ENCODE results near the gene LOC128125822.
A peak's percentile ranks its signal among the peaks of the same experiment; 100 is the strongest.

LOC128125822 gene

DNA sequence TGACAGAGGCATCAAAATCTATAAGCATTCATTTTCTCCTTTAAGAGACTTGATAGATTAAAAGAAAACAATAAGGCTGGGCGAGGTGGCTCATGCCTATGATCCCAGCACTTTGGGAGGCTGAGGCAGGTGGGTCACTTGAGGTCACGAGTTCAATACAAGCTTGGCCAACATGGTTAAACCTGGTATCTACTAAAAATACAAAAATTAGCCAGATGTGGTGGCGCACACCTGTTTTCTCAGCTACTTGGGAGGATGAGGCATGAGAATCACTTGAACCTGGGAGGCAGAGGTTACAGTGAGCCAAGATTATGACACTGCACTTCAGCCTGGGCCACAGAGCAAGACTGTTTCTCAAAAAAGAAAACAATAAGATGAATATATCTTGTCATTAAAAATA, 39.3 kb upstream of the LOC128125822 start:
- Histone ChIP-seq H3K9me3 (ENCODE audit: insufficient read depth, low read depth) (no peaks in the 10 kb centered on the region), H3K4me1 (replicated peaks; ENCODE audit: insufficient read depth) (peaks cover 33% of the 10 kb centered on the region), H3K9me2 (ENCODE audit: insufficient read depth) (no peaks in the 10 kb centered on the region), H3F3A (ENCODE audit: insufficient read depth, low read depth) (peaks cover 27% of the 10 kb centered on the region), H3K4me2 (no peak overlapping the region), H3K27me3 (ENCODE audit: insufficient read depth, low read depth) (no peaks in the 10 kb centered on the region), H3K36me3 (ENCODE audit: low read depth) (no peaks in the 10 kb centered on the region), H3K4me3 (no peak overlapping the region), H3K79me2 (ENCODE audit: low read depth) (no peaks in the 10 kb centered on the region), H2AFZ (no peak overlapping the region), H4K20me1 (ENCODE audit: insufficient read depth) (no peaks in the 10 kb centered on the region), H3K27ac (no peak overlapping the region)
- ChIA-PET CTCF (no interaction called here), POLR2A (ENCODE audit: unreplicated experiment) (no interaction called here)
- no TSS peak for BruUV-seq (replicated peaks)
- intact Hi-C loops (cut with micrococcal nuclease; ENCODE audit: unreplicated experiment), result no loop called here
- TF ChIP-seq, protein P1, sequence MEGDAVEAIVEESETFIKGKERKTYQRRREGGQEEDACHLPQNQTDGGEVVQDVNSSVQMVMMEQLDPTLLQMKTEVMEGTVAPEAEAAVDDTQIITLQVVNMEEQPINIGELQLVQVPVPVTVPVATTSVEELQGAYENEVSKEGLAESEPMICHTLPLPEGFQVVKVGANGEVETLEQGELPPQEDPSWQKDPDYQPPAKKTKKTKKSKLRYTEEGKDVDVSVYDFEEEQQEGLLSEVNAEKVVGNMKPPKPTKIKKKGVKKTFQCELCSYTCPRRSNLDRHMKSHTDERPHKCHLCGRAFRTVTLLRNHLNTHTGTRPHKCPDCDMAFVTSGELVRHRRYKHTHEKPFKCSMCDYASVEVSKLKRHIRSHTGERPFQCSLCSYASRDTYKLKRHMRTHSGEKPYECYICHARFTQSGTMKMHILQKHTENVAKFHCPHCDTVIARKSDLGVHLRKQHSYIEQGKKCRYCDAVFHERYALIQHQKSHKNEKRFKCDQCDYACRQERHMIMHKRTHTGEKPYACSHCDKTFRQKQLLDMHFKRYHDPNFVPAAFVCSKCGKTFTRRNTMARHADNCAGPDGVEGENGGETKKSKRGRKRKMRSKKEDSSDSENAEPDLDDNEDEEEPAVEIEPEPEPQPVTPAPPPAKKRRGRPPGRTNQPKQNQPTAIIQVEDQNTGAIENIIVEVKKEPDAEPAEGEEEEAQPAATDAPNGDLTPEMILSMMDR (conservative IDR thresholded peaks at IDR 0.05), result no peak
- no peak for TF ChIP-seq EZH2 (IDR thresholded peaks at IDR 0.05; ENCODE audit: low read depth)
- no peak for DNase-seq

DNA sequence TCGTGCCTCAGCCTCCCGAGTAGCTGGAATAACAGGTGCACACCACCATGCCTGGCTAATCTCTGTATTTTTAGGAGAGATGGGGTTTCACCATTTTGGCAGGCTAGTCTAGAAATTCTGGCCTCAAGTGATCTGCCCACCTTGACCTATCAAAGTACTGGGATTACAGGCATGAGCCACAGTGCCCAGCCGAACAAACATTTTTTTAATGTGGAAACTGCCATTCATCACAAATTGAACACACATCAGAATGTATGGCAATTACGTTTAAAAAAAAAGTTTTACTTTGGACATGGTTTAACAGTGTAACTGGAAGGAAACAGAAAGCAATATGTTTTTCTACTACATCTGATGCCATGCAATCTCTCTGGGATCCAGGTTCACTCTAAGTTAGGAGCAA, 38.3 kb upstream of the LOC128125822 start:
- H3K4me3 ChIP-seq, result no peak overlapping the region
- no peaks in the 10 kb centered on the region for H3K79me2 ChIP-seq (ENCODE audit: low read depth)
- no peaks in the 10 kb centered on the region for H3K9me3 ChIP-seq (ENCODE audit: insufficient read depth, low read depth)
- peaks cover 35% of the 10 kb centered on the region for H3K4me1 ChIP-seq (replicated peaks; ENCODE audit: insufficient read depth)
- H3K9me2 ChIP-seq (ENCODE audit: insufficient read depth), result no peaks in the 10 kb centered on the region
- POLR2A ChIA-PET (ENCODE audit: unreplicated experiment), result no interaction called here
- no peaks in the 10 kb centered on the region for H3K27me3 ChIP-seq (ENCODE audit: insufficient read depth, low read depth)
- no peak for TF ChIP-seq EZH2 (IDR thresholded peaks at IDR 0.05; ENCODE audit: low read depth)
- TF ChIP-seq, protein P1 (conservative IDR thresholded peaks at IDR 0.05), result no peak
- intact Hi-C loops (cut with micrococcal nuclease; ENCODE audit: unreplicated experiment), result no loop called here
- BruUV-seq (replicated peaks), result no TSS peak
- no peak for DNase-seq
- H3K4me2 ChIP-seq, result no peak overlapping the region
- no peak overlapping the region for H3K27ac ChIP-seq
- CTCF ChIA-PET, result no interaction called here
- no peaks in the 10 kb centered on the region for H4K20me1 ChIP-seq (ENCODE audit: insufficient read depth)
- H2AFZ ChIP-seq, result no peak overlapping the region
- no peaks in the 10 kb centered on the region for H3K36me3 ChIP-seq (ENCODE audit: low read depth)
- peaks cover 26% of the 10 kb centered on the region for H3F3A ChIP-seq (ENCODE audit: insufficient read depth, low read depth)

DNA sequence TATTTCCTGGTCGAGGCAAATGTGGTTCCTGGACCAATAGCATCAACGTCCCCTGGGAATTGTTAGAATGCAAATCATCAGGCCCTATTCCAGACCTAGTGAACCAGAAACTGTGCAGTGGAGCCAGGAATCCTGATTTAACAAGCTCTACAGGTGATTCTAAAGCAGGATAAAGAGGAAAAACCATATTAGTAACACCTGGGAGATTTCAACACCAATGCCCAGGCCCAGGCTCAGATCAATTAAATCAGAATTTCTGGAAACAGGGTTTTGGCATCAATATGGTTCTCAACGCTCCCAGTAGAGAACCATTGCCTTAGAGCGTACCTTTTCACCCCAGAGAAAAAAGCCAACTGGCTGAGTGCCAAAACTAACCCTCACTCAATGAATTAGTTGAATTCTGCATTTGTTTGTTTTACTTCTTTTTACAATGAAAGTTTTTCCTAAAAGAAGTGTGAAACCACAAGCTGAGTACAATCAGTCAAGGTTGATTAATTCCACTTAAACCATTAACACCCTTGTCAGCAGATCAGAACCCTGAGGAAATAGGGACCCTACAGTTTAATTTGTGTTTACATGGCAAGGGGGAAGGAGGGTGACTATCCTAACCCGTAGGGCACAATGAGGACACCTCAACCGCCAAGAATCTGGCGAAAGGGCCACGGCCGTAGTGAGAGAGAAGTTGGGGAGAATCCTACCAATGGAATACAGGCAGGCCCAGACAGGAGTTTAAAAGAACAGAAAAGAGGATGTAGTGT, 34.9 kb upstream of the LOC128125822 start:
- H3K4me1 ChIP-seq (replicated peaks; ENCODE audit: insufficient read depth), result peaks cover 38% of the 10 kb centered on the region
- H3F3A ChIP-seq (ENCODE audit: insufficient read depth, low read depth), result peaks cover 26% of the 10 kb centered on the region
- peak; percentile 83 to 95 for DNase-seq
- H3K4me3 ChIP-seq, result peak overlapping the region; percentile 12; the same call in 1 of the 2 replicates
- H2AFZ ChIP-seq, result no peak overlapping the region
- H3K4me2 ChIP-seq, result peak overlapping the region; percentile 66
- H3K27ac ChIP-seq, result peak overlapping the region; percentile 76
- H3K36me3 ChIP-seq (ENCODE audit: low read depth), result no peaks in the 10 kb centered on the region
- H3K9me3 ChIP-seq (ENCODE audit: insufficient read depth, low read depth), result peaks cover 5% of the 10 kb centered on the region; the same call in 1 of the 2 replicates
- no TSS peak for BruUV-seq (replicated peaks)
- CTCF ChIA-PET, result interaction anchor here (0.5 kb wide), 1 partner anchor 71 kb away, joined by 3 read pairs; no protein-coding TSS in a partner anchor
- H3K79me2 ChIP-seq (ENCODE audit: low read depth), result no peaks in the 10 kb centered on the region
- no peaks in the 10 kb centered on the region for H4K20me1 ChIP-seq (ENCODE audit: insufficient read depth)
- TF ChIP-seq, protein P1 (conservative IDR thresholded peaks at IDR 0.05), result no peak
- no peak for TF ChIP-seq EZH2 (IDR thresholded peaks at IDR 0.05; ENCODE audit: low read depth)
- H3K27me3 ChIP-seq (ENCODE audit: insufficient read depth, low read depth), result no peaks in the 10 kb centered on the region
- no peaks in the 10 kb centered on the region for H3K9me2 ChIP-seq (ENCODE audit: insufficient read depth)
- POLR2A ChIA-PET (ENCODE audit: unreplicated experiment), result interaction anchor here (0.7 kb wide), 1 partner anchor 163 kb away, joined by 4 read pairs; no protein-coding TSS in a partner anchor
- intact Hi-C loops (cut with micrococcal nuclease; ENCODE audit: unreplicated experiment), result loop anchor here (1.0 kb wide), 2 partner anchors 10 to 34 kb away; no protein-coding TSS in a partner anchor
